IMR-90 (cell line): Measurements from ENCODE around the gene PFKL. TPM values are rescaled to one million over a fixed set of nuclear protein-coding genes. Genes with fewer than 3 reads are reported as not detected.

Source experiments
- ATAC-seq: fragments of 200-7000 bp; cut with Tn5 transposase; 2 replicates; pipeline ENCODE4 v1.9.1; 2020; ENCODE audit warnings: low read depth, mild to moderate bottlenecking, moderate library complexity
- BruUV-seq: library from RNA; stranded (reverse); fragments of 400-500 nt; replicated peaks from 2 replicates; lab custom pipeline; 2021; lab: Mats Ljungman, UMichigan
- CTCF ChIA-PET: fragments of 300-600 bp; formaldehyde crosslinking; extraction: SDS; loops from one replicate; lab custom pipeline; 2021; ENCODE audit warnings: antibody characterized with exemption; lab: Yijun Ruan, JAX
- POLR2A ChIA-PET: fragments of 300-600 bp; sonication (Branson Sonifier 250); formaldehyde crosslinking; loops from one replicate; lab custom pipeline; 2022; ENCODE audit warnings: antibody characterized with exemption; ENCODE audit not compliant: unreplicated experiment; lab: Charles Lee
- DNase-seq: peaks from one replicate; pipeline ENCODE4 v3.0.0; 2013
- H2AFZ ChIP-seq: replicated peaks from 2 replicates; pipeline ENCODE3; 2013; ENCODE audit warnings: low read length, mild to moderate bottlenecking; ENCODE audit not compliant: poor library complexity
- H2AK5ac ChIP-seq: 2 replicates; pipeline ENCODE4 v1.6.1; 2013; ENCODE audit warnings: low read depth, low read length, inconsistent platforms
- H2AK9ac ChIP-seq: replicated peaks from 2 replicates; pipeline ENCODE3; 2013; ENCODE audit warnings: mild to moderate bottlenecking, low read depth, low read length, moderate library complexity; ENCODE audit not compliant: poor library complexity
- H2BK120ac ChIP-seq: 2 replicates; pipeline ENCODE4 v1.6.1; 2013; ENCODE audit warnings: low read depth, low read length, inconsistent platforms
- H2BK15ac ChIP-seq: 3 replicates; pipeline ENCODE4 v1.6.1; 2013; ENCODE audit warnings: low read depth, low read length, inconsistent platforms
- H2BK20ac ChIP-seq: 2 replicates; pipeline ENCODE4 v1.6.1; 2013; ENCODE audit warnings: low read depth, mild to moderate bottlenecking, inconsistent platforms, low read length, moderate library complexity
- H2BK5ac ChIP-seq: 2 replicates; pipeline ENCODE4 v1.6.1; 2013; ENCODE audit warnings: mild to moderate bottlenecking, low read depth, low read length, inconsistent platforms; ENCODE audit not compliant: poor library complexity, severe bottlenecking
- H3K14ac ChIP-seq: replicated peaks from 2 replicates; pipeline ENCODE4 v1.6.1; 2013; ENCODE audit warnings: low read depth, low read length, inconsistent platforms
- H3K18ac ChIP-seq: 2 replicates; pipeline ENCODE4 v1.6.1; 2013; ENCODE audit warnings: low read depth, low read length, control low read depth
- H3K23ac ChIP-seq: 2 replicates; pipeline ENCODE4 v1.6.1; 2013; ENCODE audit warnings: low read depth, low read length, inconsistent platforms
- H3K27ac ChIP-seq: 2 replicates; pipeline ENCODE4 v1.5.1; 2013; ENCODE audit warnings: mild to moderate bottlenecking, control low read depth, low read length; ENCODE audit not compliant: insufficient read depth
- H3K27me3 ChIP-seq: 2 replicates; pipeline ENCODE4 v1.6.1; 2013; ENCODE audit warnings: low read length; ENCODE audit not compliant: control insufficient read depth, insufficient read depth
- H3K36me3 ChIP-seq: 2 replicates; pipeline ENCODE4 v1.6.1; 2013; ENCODE audit warnings: low read length, mixed read lengths; ENCODE audit not compliant: control insufficient read depth, insufficient read depth
- H3K4ac ChIP-seq: 2 replicates; pipeline ENCODE4 v1.6.1; 2013; ENCODE audit warnings: low read depth, low read length, inconsistent platforms
- H3K4me1 ChIP-seq: 2 replicates; pipeline ENCODE4 v1.6.1; 2013; ENCODE audit warnings: low read length, mixed read lengths; ENCODE audit not compliant: control insufficient read depth, insufficient read depth
- H3K4me2 ChIP-seq: 2 replicates; pipeline ENCODE4 v1.6.1; 2013; ENCODE audit warnings: low read depth, mild to moderate bottlenecking, control low read depth, low read length, moderate library complexity
- H3K4me3 ChIP-seq: 2 replicates; pipeline ENCODE4 v1.5.1; 2013; ENCODE audit warnings: low read depth, mild to moderate bottlenecking, control low read depth, low read length, moderate library complexity; ENCODE audit not compliant: insufficient read depth
- H3K56ac ChIP-seq: 2 replicates; pipeline ENCODE4 v1.6.1; 2013; ENCODE audit warnings: low read length, inconsistent platforms; ENCODE audit not compliant: insufficient read depth; ENCODE audit errors: extremely low read depth
- H3K79me1 ChIP-seq, 2 experiments: 2 replicates each; pipeline ENCODE4 v1.6.1; 2013; ENCODE audit warnings: low read length in 2 of 2, inconsistent platforms in 1 of 2, low read depth in 1 of 2
- H3K9ac ChIP-seq: 2 replicates; pipeline ENCODE4 v1.6.1; 2013; ENCODE audit warnings: low read depth, low read length, control low read depth
- H3K9me1 ChIP-seq: 2 replicates; pipeline ENCODE4 v1.6.1; 2013; ENCODE audit warnings: low read length, inconsistent platforms; ENCODE audit not compliant: insufficient read depth
- H3K9me3 ChIP-seq: 2 replicates; pipeline ENCODE4 v1.6.1; 2013; ENCODE audit warnings: low read length; ENCODE audit not compliant: control insufficient read depth, insufficient read depth
- H4K20me1 ChIP-seq: 2 replicates; pipeline ENCODE4 v1.6.1; 2013; ENCODE audit warnings: low read length, inconsistent platforms; ENCODE audit not compliant: insufficient read depth
- H4K5ac ChIP-seq: 2 replicates; pipeline ENCODE4 v1.6.1; 2013; ENCODE audit warnings: mild to moderate bottlenecking, low read depth, low read length, control low read depth
- H4K8ac ChIP-seq, 2 experiments: 2 replicates each; pipeline ENCODE4 v1.6.1; 2013; ENCODE audit warnings: low read depth in 2 of 2, low read length in 2 of 2, control low read depth in 1 of 2, inconsistent platforms in 1 of 2
- H4K91ac ChIP-seq: 2 replicates; pipeline ENCODE4 v1.6.1; 2013; ENCODE audit warnings: low read depth, low read length, inconsistent platforms; ENCODE audit not compliant: insufficient read depth
- BHLHE40 ChIP-seq: fragments of 150-350 bp; IDR thresholded peaks from 2 replicates; pipeline ENCODE4 v1.6.1; 2016; ENCODE audit warnings: mild to moderate bottlenecking, low read depth, low read length
- CEBPB ChIP-seq: IDR thresholded peaks from 2 replicates; pipeline ENCODE4 v1.6.1; 2012; ENCODE audit warnings: low read depth, low read length, improper control_type of control experiment
- CHD1 ChIP-seq: IDR thresholded peaks from 2 replicates; pipeline ENCODE4 v1.6.1; 2012; ENCODE audit warnings: low read depth, low read length, improper control_type of control experiment
- CTCF ChIP-seq: conservative IDR thresholded peaks from 2 replicates; pipeline ENCODE4 v1.5.1; 2012; ENCODE audit warnings: mild to moderate bottlenecking, low read depth, low read length, improper control_type of control experiment
- ELK1 ChIP-seq: fragments of 150-350 bp; IDR thresholded peaks from 2 replicates; pipeline ENCODE4 v1.6.1; 2016; ENCODE audit warnings: low read depth, mild to moderate bottlenecking, low read length, moderate library complexity, borderline replicate concordance
- FOS ChIP-seq: fragments of 150-350 bp; IDR thresholded peaks from 2 replicates; pipeline ENCODE4 v1.6.1; 2016; ENCODE audit warnings: low read depth, low read length
- MAFK ChIP-seq: IDR thresholded peaks from 2 replicates; pipeline ENCODE4 v1.6.1; 2012; ENCODE audit warnings: low read depth, low read length, improper control_type of control experiment
- MAZ ChIP-seq: IDR thresholded peaks from 2 replicates; pipeline ENCODE4 v1.6.1; 2012; ENCODE audit warnings: low read depth, mild to moderate bottlenecking, low read length, improper control_type of control experiment, moderate library complexity, borderline replicate concordance
- MXI1 ChIP-seq: IDR thresholded peaks from 2 replicates; pipeline ENCODE4 v1.6.1; 2012; ENCODE audit warnings: low read depth, mild to moderate bottlenecking, low read length, moderate library complexity, borderline replicate concordance
- NFE2L2 ChIP-seq: fragments of 150-350 bp; IDR thresholded peaks from 2 replicates; pipeline ENCODE4 v1.6.1; 2016; ENCODE audit warnings: low read depth, mild to moderate bottlenecking, low read length
- POLR2A ChIP-seq: IDR thresholded peaks from 2 replicates; pipeline ENCODE4 v1.6.1; 2012; ENCODE audit warnings: mild to moderate bottlenecking, low read depth, low read length
- RAD21 ChIP-seq: IDR thresholded peaks from 2 replicates; pipeline ENCODE4 v1.6.1; 2012; ENCODE audit warnings: low read length, improper control_type of control experiment
- RCOR1 ChIP-seq: IDR thresholded peaks from 2 replicates; pipeline ENCODE4 v1.6.1; 2012; ENCODE audit warnings: mild to moderate bottlenecking, low read length, improper control_type of control experiment; ENCODE audit not compliant: insufficient replicate concordance
- RFX5 ChIP-seq: IDR thresholded peaks from 2 replicates; pipeline ENCODE4 v1.8.0; 2012; ENCODE audit warnings: low read depth, mild to moderate bottlenecking, low read length, moderate library complexity
- SMC3 ChIP-seq: fragments of 150-350 bp; IDR thresholded peaks from 2 replicates; pipeline ENCODE4 v1.6.1; 2016; ENCODE audit warnings: low read depth, mild to moderate bottlenecking, antibody characterized with exemption, low read length, moderate library complexity
- USF2 ChIP-seq: fragments of 150-350 bp; IDR thresholded peaks from 2 replicates; pipeline ENCODE4 v1.6.1; 2017; ENCODE audit warnings: mild to moderate bottlenecking, antibody characterized with exemption, low read length, low read depth
- WGBS, 2 experiments: methylation state at CpG; one replicate each; pipeline versions ENCODE4 v1.1.5 to v1.1.7; 2013; ENCODE audit warnings: missing lambda C conversion rate in 2 of 2; ENCODE audit not compliant: insufficient read length in 1 of 2; ENCODE audit errors: extremely low coverage in 2 of 2; 5-methylcytosine and 5-hydroxymethylcytosine counted together
- dilution Hi-C: fragments of 300-500 bp; cut with HindIII; formaldehyde crosslinking; loops from one replicate; pipeline ENCODE4 v1.14.3; 2018; ENCODE audit warnings: low sequenced_read_pairs; ENCODE audit not compliant: unreplicated experiment
- in situ Hi-C: fragments of 300-500 bp; cut with MboI; formaldehyde crosslinking; loops from 3 replicates; pipeline ENCODE4 v1.14.3; 2019; ENCODE audit warnings: low sequenced_read_pairs, inconsistent platforms, mixed read lengths
- intact Hi-C: fragments of 100-400 bp; cut with micrococcal nuclease; formaldehyde crosslinking; loops from 2 replicates; pipeline ENCODE4 v1.10.0; 2022
- polyA plus RNA-seq, 3 experiments: library from polyadenylated mRNA; depleted of rRNA; stranded (reverse); fragments of >200 nt; gene quantifications; 2 replicates each; pipeline ENCODE4 v1.2.3, GENCODE V29; 2012; ENCODE audit warnings: low replicate concordance in 1 of 3
- total RNA-seq: library from RNA; depleted of rRNA; stranded (reverse); fragments of >200 nt; gene quantifications from 2 replicates; pipeline ENCODE4 v1.2.3, GENCODE V29; 2012

PFKL gene
- total and polyA plus RNA-seq, 2 of the 4 experiments (the other 2 are of a cell fraction) = 103 to 126 TPM

- H3K18ac ChIP-seq = no peak overlapping the region
- no peak overlapping the region for H4K91ac ChIP-seq
- no peak overlapping the region for H3K4ac ChIP-seq
- H3K4me3 ChIP-seq = no peak overlapping the region
- no peak overlapping the region for H3K27ac ChIP-seq
- no peak overlapping the region for H3K9ac ChIP-seq
- H4K20me1 ChIP-seq = no peaks in the 10 kb centered on the region
- WGBS, 2 experiments = 56% methylated on average over 9 of the region's 21 CpGs; no CpG with 5 or more reads in 1 of the 2 experiments
- ChIA-PET CTCF (no interaction called here), POLR2A (no interaction called here)
- H3K9me1 ChIP-seq = no peaks in the 10 kb centered on the region
- peaks cover 17% of the 10 kb centered on the region; the same call in 1 of the 2 replicates for H3K27me3 ChIP-seq
- in situ Hi-C loops = no loop called here
- DNase-seq = no peak
- no peak overlapping the region for H2BK20ac ChIP-seq
- no peak overlapping the region for H3K56ac ChIP-seq
- H2AK5ac ChIP-seq = no peak overlapping the region
- intact Hi-C loops = no loop called here
- H3K79me1 ChIP-seq = no peaks in the 10 kb centered on the region
- H4K5ac ChIP-seq = no peak overlapping the region
- no peak overlapping the region for H2BK15ac ChIP-seq
- no peaks in the 10 kb centered on the region for H3K36me3 ChIP-seq
- H3K4me1 ChIP-seq = no peaks in the 10 kb centered on the region
- no peak overlapping the region for H3K4me2 ChIP-seq
- H3K9me3 ChIP-seq = peaks cover 3% of the 10 kb centered on the region
- dilution Hi-C loops = no loop called here
- no peak for ATAC-seq
- TF ChIP-seq BHLHE40 = no peak
- TF ChIP-seq MAFK = no peak
- TF ChIP-seq RFX5 = no peak
- TF ChIP-seq RAD21 = no peak
- TF ChIP-seq FOS = no peak
- no peak for TF ChIP-seq MXI1
- no peak for TF ChIP-seq ELK1
- TF ChIP-seq USF2 = no peak
- no peak for TF ChIP-seq CHD1
- no peak for TF ChIP-seq POLR2A
- no peak for TF ChIP-seq RCOR1
- no peak for TF ChIP-seq CEBPB
- no peak for TF ChIP-seq NFE2L2
- TF ChIP-seq CTCF = no peak
- TF ChIP-seq SMC3 = no peak
- TF ChIP-seq MAZ = no peak
- H3K23ac ChIP-seq = no peak overlapping the region
- BruUV-seq = no TSS peak
- H2BK120ac ChIP-seq = no peak overlapping the region
- no peak overlapping the region for H3K14ac ChIP-seq
- H2BK5ac ChIP-seq = no peak overlapping the region
- no peak overlapping the region for H4K8ac ChIP-seq
- no peak overlapping the region for H2AFZ ChIP-seq
- peak overlapping the region; percentile 28 for H2AK9ac ChIP-seq
These were observed 57.4 kb downstream of the PFKL start for GRCh38 chr21:44357064-44357837.
